ENCODE measurements around the gene FLRT1.

FLRT1 gene

DNA sequence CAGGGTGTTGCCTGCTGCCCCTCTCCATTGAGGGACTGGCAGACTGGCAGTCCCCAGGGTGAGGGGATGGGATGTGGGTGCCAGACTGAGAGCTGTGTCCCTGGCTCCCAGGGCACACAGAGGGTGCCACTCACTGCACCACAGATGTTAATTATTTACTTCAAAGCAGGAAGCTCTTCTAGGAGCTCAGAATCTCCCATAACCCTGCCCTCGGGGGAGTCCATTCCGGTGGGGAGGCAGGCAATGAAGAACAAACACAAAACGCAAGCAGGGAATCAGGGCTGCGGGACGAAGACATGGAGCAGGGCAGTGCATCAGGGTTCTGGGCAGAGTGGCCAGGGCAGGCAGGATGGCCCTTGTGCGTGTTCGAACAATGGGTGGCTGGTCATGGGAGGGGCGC is 24.4 kb upstream of the FLRT1 start:
- Histone ChIP-seq H3K4me1 (ENCODE audit: low read length) (no peaks in the 10 kb centered on the region), H3K36me3 (replicated peaks; ENCODE audit: insufficient read depth, low read length) (no peaks in the 10 kb centered on the region), H3K27me3 (replicated peaks; ENCODE audit: insufficient read depth, low read length) (peaks cover 27% of the 10 kb centered on the region)

DNA sequence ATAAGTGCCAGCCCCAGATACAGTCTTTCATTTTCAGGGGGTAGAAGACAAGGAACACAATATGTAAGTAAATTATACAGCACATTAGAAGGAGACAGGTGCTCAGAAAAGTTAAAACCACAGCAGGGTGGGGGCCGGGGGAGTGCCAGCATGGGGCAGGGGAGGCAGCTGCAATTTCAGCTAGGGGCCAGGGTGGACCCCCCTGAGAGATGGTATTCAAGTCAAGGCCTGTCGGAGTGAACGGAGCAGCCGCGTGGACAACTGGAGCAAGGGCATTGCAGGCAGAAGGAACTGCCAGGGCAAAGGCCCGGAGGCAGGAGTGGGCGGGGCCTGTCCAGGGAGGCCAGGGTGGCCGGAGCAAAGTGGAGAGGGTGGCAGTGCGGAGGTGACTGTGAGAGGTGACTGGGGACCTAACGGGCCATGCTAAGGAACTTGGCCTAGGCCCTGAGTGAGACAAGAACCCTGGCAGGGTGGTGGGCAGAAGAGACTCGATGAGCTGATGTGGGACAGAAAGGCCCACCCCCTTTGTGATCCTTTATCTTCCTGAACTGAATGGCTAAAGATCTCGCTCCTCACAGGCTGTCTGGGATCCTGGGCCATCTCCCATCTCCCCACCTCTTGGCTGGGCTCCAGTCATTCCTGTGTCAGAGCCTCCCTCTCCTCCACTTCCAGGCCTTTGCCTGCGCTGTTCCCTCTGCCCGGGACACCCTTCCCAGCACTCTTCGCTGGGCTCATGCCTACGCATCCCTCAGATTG is 22.4 kb upstream of the FLRT1 start:
- H3K36me3 ChIP-seq (replicated peaks; ENCODE audit: insufficient read depth, low read length) = no peaks in the 10 kb centered on the region
- H3K9me2 ChIP-seq (replicated peaks; ENCODE audit: insufficient read depth, low read length) = no peaks in the 10 kb centered on the region
- TF ChIP-seq, protein P1, sequence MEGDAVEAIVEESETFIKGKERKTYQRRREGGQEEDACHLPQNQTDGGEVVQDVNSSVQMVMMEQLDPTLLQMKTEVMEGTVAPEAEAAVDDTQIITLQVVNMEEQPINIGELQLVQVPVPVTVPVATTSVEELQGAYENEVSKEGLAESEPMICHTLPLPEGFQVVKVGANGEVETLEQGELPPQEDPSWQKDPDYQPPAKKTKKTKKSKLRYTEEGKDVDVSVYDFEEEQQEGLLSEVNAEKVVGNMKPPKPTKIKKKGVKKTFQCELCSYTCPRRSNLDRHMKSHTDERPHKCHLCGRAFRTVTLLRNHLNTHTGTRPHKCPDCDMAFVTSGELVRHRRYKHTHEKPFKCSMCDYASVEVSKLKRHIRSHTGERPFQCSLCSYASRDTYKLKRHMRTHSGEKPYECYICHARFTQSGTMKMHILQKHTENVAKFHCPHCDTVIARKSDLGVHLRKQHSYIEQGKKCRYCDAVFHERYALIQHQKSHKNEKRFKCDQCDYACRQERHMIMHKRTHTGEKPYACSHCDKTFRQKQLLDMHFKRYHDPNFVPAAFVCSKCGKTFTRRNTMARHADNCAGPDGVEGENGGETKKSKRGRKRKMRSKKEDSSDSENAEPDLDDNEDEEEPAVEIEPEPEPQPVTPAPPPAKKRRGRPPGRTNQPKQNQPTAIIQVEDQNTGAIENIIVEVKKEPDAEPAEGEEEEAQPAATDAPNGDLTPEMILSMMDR (IDR thresholded peaks at IDR 0.05; ENCODE audit: low read length) = no peak
- TF ChIP-seq EZH2phosphoT487 (IDR thresholded peaks at IDR 0.05; ENCODE audit: low read length) (no peak), EZH2 (optimal IDR thresholded peaks at IDR 0.05; ENCODE audit: low read depth, low read length) (no peak)
- H3K4me3 ChIP-seq (ENCODE audit: low read length) = no peak overlapping the region
- no peak overlapping the region for H3K4me2 ChIP-seq (ENCODE audit: low read depth, low read length)
- H2AFZ ChIP-seq (ENCODE audit: low read length) = no peak overlapping the region
- H3K79me2 ChIP-seq (ENCODE audit: low read length) = no peaks in the 10 kb centered on the region
- no peaks in the 10 kb centered on the region for H3F3A ChIP-seq (ENCODE audit: insufficient read depth, low read length)
- H3K9me3 ChIP-seq (replicated peaks; ENCODE audit: insufficient read depth, low read length) = no peaks in the 10 kb centered on the region
- no peak for DNase-seq
- no peak overlapping the region for H3K27ac ChIP-seq (ENCODE audit: low read length)
- H3K9ac ChIP-seq (ENCODE audit: low read length) = no peak overlapping the region
- no peaks in the 10 kb centered on the region for H3K4me1 ChIP-seq (ENCODE audit: low read length)
- no peaks in the 10 kb centered on the region for H4K20me1 ChIP-seq (ENCODE audit: insufficient read depth, low read length)
- H3K27me3 ChIP-seq (replicated peaks; ENCODE audit: insufficient read depth, low read length) = peaks cover 8% of the 10 kb centered on the region

More for the DNA sequence above, 24.4 kb upstream of the FLRT1 start:
- Histone ChIP-seq H3K9me2 (replicated peaks; ENCODE audit: insufficient read depth, low read length) (no peaks in the 10 kb centered on the region), H3K9me3 (replicated peaks; ENCODE audit: insufficient read depth, low read length) (no peaks in the 10 kb centered on the region), H3K27ac (ENCODE audit: low read length) (no peak overlapping the region), H3K9ac (ENCODE audit: low read length) (no peak overlapping the region), H3K79me2 (ENCODE audit: low read length) (no peaks in the 10 kb centered on the region), H4K20me1 (ENCODE audit: insufficient read depth, low read length) (no peaks in the 10 kb centered on the region), H3K4me2 (ENCODE audit: low read depth, low read length) (no peak overlapping the region), H3F3A (ENCODE audit: insufficient read depth, low read length) (no peaks in the 10 kb centered on the region), H2AFZ (ENCODE audit: low read length) (no peak overlapping the region), H3K4me3 (ENCODE audit: low read length) (no peak overlapping the region)
- DNase-seq = no peak
- TF ChIP-seq, protein P1 (IDR thresholded peaks at IDR 0.05; ENCODE audit: low read length) = no peak
- no peak for TF ChIP-seq EZH2 (optimal IDR thresholded peaks at IDR 0.05; ENCODE audit: low read depth, low read length)

DNA sequence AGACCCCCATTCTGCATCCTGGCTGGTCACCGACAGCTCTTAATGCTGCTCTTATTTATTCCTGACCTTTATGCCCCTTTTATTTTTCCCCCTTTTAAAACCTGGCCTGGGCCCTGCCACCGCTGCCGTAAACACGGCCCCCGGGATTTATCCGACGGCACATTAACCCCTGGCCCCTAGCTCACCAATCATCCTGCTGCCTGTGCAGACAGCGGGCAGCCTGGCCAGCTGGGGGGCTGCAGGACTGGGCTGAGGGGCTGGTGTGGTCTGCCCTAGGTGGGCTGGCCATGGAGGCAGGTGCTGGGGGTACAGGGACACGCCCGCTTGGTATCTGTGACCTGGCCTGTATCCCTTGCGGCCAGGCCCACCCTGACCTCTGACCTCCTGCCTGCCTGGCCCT is 21.4 kb upstream of the FLRT1 start:
- Histone ChIP-seq H3K36me3 (replicated peaks; ENCODE audit: insufficient read depth, low read length) (no peaks in the 10 kb centered on the region), H3K79me2 (ENCODE audit: low read length) (no peaks in the 10 kb centered on the region), H3K4me2 (ENCODE audit: low read depth, low read length) (no peak overlapping the region), H3K9ac (ENCODE audit: low read length) (no peak overlapping the region), H3K4me3 (ENCODE audit: low read length) (no peak overlapping the region), H2AFZ (ENCODE audit: low read length) (no peak overlapping the region), H3K9me2 (replicated peaks; ENCODE audit: insufficient read depth, low read length) (no peaks in the 10 kb centered on the region), H3K27me3 (replicated peaks; ENCODE audit: insufficient read depth, low read length) (peaks cover under 1% of the 10 kb centered on the region), H4K20me1 (ENCODE audit: insufficient read depth, low read length) (no peaks in the 10 kb centered on the region), H3K27ac (ENCODE audit: low read length) (no peak overlapping the region), H3K4me1 (ENCODE audit: low read length) (no peaks in the 10 kb centered on the region), H3F3A (ENCODE audit: insufficient read depth, low read length) (no peaks in the 10 kb centered on the region), H3K9me3 (replicated peaks; ENCODE audit: insufficient read depth, low read length) (no peaks in the 10 kb centered on the region)
- no peak for DNase-seq
- TF ChIP-seq, protein P1 (IDR thresholded peaks at IDR 0.05; ENCODE audit: low read length) = no peak
- TF ChIP-seq EZH2 (optimal IDR thresholded peaks at IDR 0.05; ENCODE audit: low read depth, low read length) (no peak), EZH2phosphoT487 (IDR thresholded peaks at IDR 0.05; ENCODE audit: low read length) (no peak)
